Mucosa of descending colon (tissue), 3 donors: ENCODE results near the gene PRKG1. TPM values are rescaled to one million over a fixed set of nuclear protein-coding genes. Genes with fewer than 3 reads are reported as not detected.

ENCODE experiments used
- ATAC-seq: fragments of 200-7000 bp; cut with Tn5 transposase; one replicate; pipeline ENCODE4 v1.9.1; 2020; ENCODE audit warnings: mild to moderate bottlenecking, moderate library complexity
- DNase-seq, 3 donors: peaks; one replicate each; pipeline ENCODE4 v3.0.0-alpha.2; 2020
- H3K36me3 ChIP-seq: fragments of 200-600 bp; one replicate; pipeline ENCODE4 v1.8.0; 2021; ENCODE audit warnings: low read depth, mild to moderate bottlenecking
- H3K4me1 ChIP-seq: fragments of 200-600 bp; one replicate; pipeline ENCODE4 v1.8.0; 2021; ENCODE audit warnings: low read depth, mild to moderate bottlenecking
- H3K4me3 ChIP-seq: fragments of 200-600 bp; one replicate; pipeline ENCODE4 v1.8.0; 2021; ENCODE audit warnings: mild to moderate bottlenecking
- H3K9me3 ChIP-seq: fragments of 200-600 bp; one replicate; pipeline ENCODE4 v1.8.0; 2021; ENCODE audit warnings: mild to moderate bottlenecking
- CTCF ChIP-seq: fragments of 200-600 bp; IDR thresholded peaks from one replicate; pipeline ENCODE4 v1.8.0; 2022; ENCODE audit warnings: antibody characterized with exemption, mild to moderate bottlenecking
- intact Hi-C, 2 donors: fragments of 100-400 bp; cut with DNase I in 1 of 2; cut with micrococcal nuclease in 1 of 2; formaldehyde crosslinking; loops; one replicate each; pipeline versions ENCODE4 v1.11.0 to v1.11.1; 2022; cut with DNase I, micrococcal nuclease
- total RNA-seq, 3 donors: library from RNA; stranded (reverse); fragmentation: NEBNext Ultra II Directional in 2 of 3; extraction: Animal tissue kit (Norgen Biotek cat#: 25700) in 2 of 3; gene quantifications; one replicate each; pipeline versions ENCODE4 v1.2.1 to v1.2.4, GENCODE V29; 2021 to 2023
- donor health status: DM: no; HTN: no; CAD: no; lungs with moderate emphysema.
- donor health status: DM: no; HTN: no; CAD: no.
- donor health status: DM: no; HTN: yes; CAD: no.

The PRKG1 gene
- total RNA-seq, 3 donors from 2014 or later = 17.1 to 55.6 (median 21.1) TPM

GRCh38 chr10:52287866-52288265, 1213.6 kb downstream of the PRKG1 start:
- peaks cover 15% of the 10 kb centered on the region for H3K4me1 ChIP-seq
- TF ChIP-seq CTCF = no peak
- ATAC-seq (peak; percentile 99), DNase-seq (no peak)
- H3K9me3 ChIP-seq = no peaks in the 10 kb centered on the region
- H3K4me3 ChIP-seq = no peak overlapping the region
- no peaks in the 10 kb centered on the region for H3K36me3 ChIP-seq
- intact Hi-C loops = no loop called here

GRCh38 chr10:52297747-52298146, 1223.5 kb downstream of the PRKG1 start:
- TF ChIP-seq CTCF = no peak
- intact Hi-C loops = no loop called here
- Histone ChIP-seq H3K9me3 (no peaks in the 10 kb centered on the region), H3K36me3 (no peaks in the 10 kb centered on the region), H3K4me1 (no peaks in the 10 kb centered on the region), H3K4me3 (no peak overlapping the region)
- ATAC-seq = no peak
- DNase-seq = no peak

- intact Hi-C loops = no loop called here
- no peak for TF ChIP-seq CTCF
- H3K4me1 ChIP-seq = no peaks in the 10 kb centered on the region
- ATAC-seq = no peak
- H3K36me3 ChIP-seq = no peaks in the 10 kb centered on the region
- no peaks in the 10 kb centered on the region for H3K9me3 ChIP-seq
- no peak overlapping the region for H3K4me3 ChIP-seq
- DNase-seq = no peak
Observed at GRCh38 chr10:52300599-52301277, 1226.5 kb downstream of the PRKG1 start.

- ATAC-seq = peak; percentile 73
- intact Hi-C loops = no loop called here
- peaks cover 6% of the 10 kb centered on the region for H3K4me1 ChIP-seq
Observed at GRCh38 chr10:52308251-52309031, 1234.2 kb downstream of the PRKG1 start.

GRCh38 chr10:52312942-52313255, 1238.6 kb downstream of the PRKG1 start:
- H3K36me3 ChIP-seq = no peaks in the 10 kb centered on the region
- TF ChIP-seq CTCF = no peak
- no peaks in the 10 kb centered on the region for H3K9me3 ChIP-seq
- H3K4me3 ChIP-seq = no peak overlapping the region
- DNase-seq (no peak), ATAC-seq (no peak)
- intact Hi-C loops = loop anchor here in 1 of 2 donors (10.0 kb wide), 1 partner anchor 172 kb away; no protein-coding TSS in a partner anchor
- peaks cover 7% of the 10 kb centered on the region for H3K4me1 ChIP-seq

More at GRCh38 chr10:52308251-52309031, 1234.2 kb downstream of the PRKG1 start:
- Histone ChIP-seq H3K36me3 (no peaks in the 10 kb centered on the region), H3K4me3 (no peak overlapping the region), H3K9me3 (no peaks in the 10 kb centered on the region)
- peak; percentile 14 for TF ChIP-seq CTCF
- peak in 2 of 3 donors; percentile 44 for DNase-seq
